Vagina (tissue), 2 donors: ENCODE measurements around the gene CXCL12.

Experiments used
- CTCF ChIP-seq, 3 experiments: fragments of 450-650 bp in 2 of 3; fragments of 200-600 bp in 1 of 3; sonication (generic) in 1 of 3; IDR thresholded peaks; one replicate each; pipeline ENCODE4 v1.5.1; 2017 to 2019; ENCODE audit warnings: antibody characterized with exemption in 3 of 3, mild to moderate bottlenecking in 2 of 3, moderate library complexity in 2 of 3
- POLR2A ChIP-seq, 2 donors: fragments of 450-650 bp; IDR thresholded peaks; one replicate each; pipeline ENCODE4 v1.6.1; 2017; ENCODE audit warnings: antibody characterized with exemption in 2 of 2, mild to moderate bottlenecking in 2 of 2, moderate library complexity in 2 of 2
- POLR2AphosphoS5 ChIP-seq, 2 donors: sonication (generic); formaldehyde crosslinking; IDR thresholded peaks; one replicate each; pipeline ENCODE4 v1.9.0; 2017; ENCODE audit warnings: antibody characterized with exemption in 2 of 2, mild to moderate bottlenecking in 2 of 2, low read depth in 1 of 2; ENCODE audit not compliant: insufficient read depth in 1 of 2

GRCh38 chr10:44374155-44374554 lies 10.7 kb downstream of the CXCL12 start:
- no peak for TF ChIP-seq POLR2A (IDR thresholded peaks at IDR 0.05)
- TF ChIP-seq CTCF (IDR thresholded peaks at IDR 0.05), result no peak
- TF ChIP-seq POLR2AphosphoS5 (IDR thresholded peaks at IDR 0.05; ENCODE audit: insufficient read depth in 1 of 2, low read depth in 1 of 2), result no peak
